ENCODE measurements around the gene PDE4D. TPM values are rescaled to one million over a fixed set of nuclear protein-coding genes. Genes with fewer than 3 reads are reported as not detected.
A peak's percentile ranks its signal among the peaks of the same experiment; 100 is the strongest.

The PDE4D gene
- total and polyA plus RNA-seq, 10 of the 15 experiments (the other 5 are each of a cell fraction or from before 2014, with no cell fraction given): 0.87 to 4.1 (median 2.2) TPM

DNA sequence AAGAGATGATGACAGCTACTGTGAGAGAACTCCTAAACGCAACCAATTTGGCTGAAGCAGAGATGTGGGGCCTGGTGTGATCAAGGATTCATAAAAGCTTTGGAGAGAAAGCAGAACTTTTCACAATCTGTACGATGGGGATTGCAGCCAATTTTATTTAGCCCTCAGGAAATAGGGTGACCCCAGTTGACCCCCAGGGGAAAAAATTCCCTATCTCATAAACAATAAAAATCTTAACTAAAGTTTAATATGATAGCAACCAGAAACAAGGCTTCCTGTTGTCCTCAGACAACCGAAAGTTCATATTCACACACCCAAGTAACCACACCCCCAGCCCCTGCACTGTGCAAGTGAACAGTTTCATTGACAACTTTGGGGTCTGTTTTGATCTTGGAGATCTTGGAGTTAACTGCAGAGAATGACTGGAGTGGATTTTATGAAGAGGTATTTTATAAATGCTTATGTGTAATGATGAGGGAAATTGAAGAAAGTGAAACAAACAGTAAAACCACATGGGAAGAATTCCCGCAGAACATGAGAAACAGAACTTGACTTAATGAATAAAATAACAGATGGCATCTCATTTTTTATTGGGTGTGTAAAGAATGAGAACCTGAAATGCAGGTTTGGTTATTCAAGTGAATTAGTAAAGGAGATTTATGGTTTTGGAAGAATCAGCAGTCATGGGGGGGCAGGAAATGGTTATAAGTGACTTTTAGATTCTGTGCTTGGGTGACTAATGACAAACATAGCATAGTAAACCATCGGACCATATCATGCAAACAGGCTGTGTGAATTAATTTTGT lies 94.5 kb downstream of the PDE4D start:
- peaks cover 11% of the 10 kb centered on the region; the same call in 1 of the 2 replicates for H3K4me1 ChIP-seq (ENCODE audit: control insufficient read depth, insufficient read depth, low read length)
- ChIA-PET CTCF (interaction anchor here (0.7 to 4.6 kb wide), 13 partner anchors 9 to 1868 kb away, joined by 3 to 39 read pairs (median 5); no protein-coding TSS in a partner anchor), SMC1A (ENCODE audit: uncharacterized antibody, unreplicated experiment) (interaction anchor here (0.7 to 2.1 kb wide), 9 partner anchors 9 to 659 kb away, joined by 3 to 9 read pairs (median 4); no protein-coding TSS in a partner anchor), POLR2A (no interaction called here), RAD21 (ENCODE audit: unreplicated experiment) (interaction anchor here (2.3 kb wide), 1 partner anchor 293 kb away, joined by 18 read pairs; no protein-coding TSS in a partner anchor)
- in situ Hi-C loops (cut with MboI): loop anchor here (5.0 to 10.0 kb wide), 2 partner anchors 412 to 614 kb away; no protein-coding TSS in a partner anchor
- H3K9ac ChIP-seq (ENCODE audit: control insufficient read depth, insufficient read depth, low read length): no peak overlapping the region
- no peaks in the 10 kb centered on the region for H3K27me3 ChIP-seq (replicated peaks in 1 of 2; ENCODE audit: control insufficient read depth in 2 of 2, insufficient read depth in 2 of 2, low read length in 1 of 2)
- DNase-seq (ENCODE audit: low read depth, low spot score) (peak; percentile 60), ATAC-seq (peak; percentile 89), FAIRE-seq (peak; percentile 89)
- no peak overlapping the region for H3K4me3 ChIP-seq
- intact Hi-C loops (cut with micrococcal nuclease; ENCODE audit: unreplicated experiment): no loop called here
- H3K9me3 ChIP-seq (replicated peaks; ENCODE audit: control insufficient read depth, insufficient read depth, low read length): no peaks in the 10 kb centered on the region
- H3K4me2 ChIP-seq (ENCODE audit: control insufficient read depth, insufficient read depth): peak overlapping the region; percentile 40; the same call in 1 of the 2 replicates
- no peak overlapping the region for H2AFZ ChIP-seq (ENCODE audit: control insufficient read depth, low read depth, low read length)
- H3K27ac ChIP-seq (ENCODE audit: control insufficient read depth, insufficient read depth): no peak overlapping the region
- WGBS (ENCODE audit: insufficient coverage, insufficient replicate concordance, low lambda C conversion rate, missing lambda C conversion rate): 3% methylated on average over 5 of the region's 5 CpGs
- no peaks in the 10 kb centered on the region for H4K20me1 ChIP-seq (ENCODE audit: control insufficient read depth, insufficient read depth)
- no TSS peak for BruUV-seq (replicated peaks)
- no peaks in the 10 kb centered on the region for H3K36me3 ChIP-seq (ENCODE audit: control insufficient read depth in 2 of 2, insufficient read depth in 2 of 2, low read length in 1 of 2)
- H3K79me2 ChIP-seq (ENCODE audit: control insufficient read depth, insufficient read depth, low read length): no peaks in the 10 kb centered on the region
- TF ChIP-seq NRF1 (conservative IDR thresholded peaks at IDR 0.05; ENCODE audit: low read depth, low read length) (no peak), ZBED1 (IDR thresholded peaks at IDR 0.05; ENCODE audit: borderline replicate concordance) (no peak), NFYB (IDR thresholded peaks at IDR 0.05; ENCODE audit: insufficient read depth, low read depth, low read length) (no peak), PAX5 (IDR thresholded peaks at IDR 0.05; ENCODE audit: borderline replicate concordance, low read depth, low read length) (peak; percentile 80), CHD1 (IDR thresholded peaks at IDR 0.05; ENCODE audit: low read depth, low read length) (no peak), NR2C2 (IDR thresholded peaks at IDR 0.05; ENCODE audit: borderline replicate concordance, control insufficient read depth, insufficient read length, low read depth) (no peak), RUNX3 (IDR thresholded peaks at IDR 0.05; ENCODE audit: low read length) (0 out of 2 replicates have a peak, but pooled peaks have one; percentile 11)
- TF ChIP-seq, protein P1, sequence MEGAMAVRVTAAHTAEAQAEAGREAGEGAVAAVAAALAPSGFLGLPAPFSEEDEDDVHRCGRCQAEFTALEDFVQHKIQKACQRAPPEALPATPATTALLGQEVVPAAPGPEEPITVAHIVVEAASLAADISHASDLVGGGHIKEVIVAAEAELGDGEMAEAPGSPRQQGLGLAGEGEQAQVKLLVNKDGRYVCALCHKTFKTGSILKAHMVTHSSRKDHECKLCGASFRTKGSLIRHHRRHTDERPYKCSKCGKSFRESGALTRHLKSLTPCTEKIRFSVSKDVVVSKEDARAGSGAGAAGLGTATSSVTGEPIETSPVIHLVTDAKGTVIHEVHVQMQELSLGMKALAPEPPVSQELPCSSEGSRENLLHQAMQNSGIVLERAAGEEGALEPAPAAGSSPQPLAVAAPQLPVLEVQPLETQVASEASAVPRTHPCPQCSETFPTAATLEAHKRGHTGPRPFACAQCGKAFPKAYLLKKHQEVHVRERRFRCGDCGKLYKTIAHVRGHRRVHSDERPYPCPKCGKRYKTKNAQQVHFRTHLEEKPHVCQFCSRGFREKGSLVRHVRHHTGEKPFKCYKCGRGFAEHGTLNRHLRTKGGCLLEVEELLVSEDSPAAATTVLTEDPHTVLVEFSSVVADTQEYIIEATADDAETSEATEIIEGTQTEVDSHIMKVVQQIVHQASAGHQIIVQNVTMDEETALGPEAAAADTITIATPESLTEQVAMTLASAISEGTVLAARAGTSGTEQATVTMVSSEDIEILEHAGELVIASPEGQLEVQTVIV (IDR thresholded peaks at IDR 0.05; ENCODE audit: borderline replicate concordance, partially characterized antibody): no peak
- TF ChIP-seq, protein P2, sequence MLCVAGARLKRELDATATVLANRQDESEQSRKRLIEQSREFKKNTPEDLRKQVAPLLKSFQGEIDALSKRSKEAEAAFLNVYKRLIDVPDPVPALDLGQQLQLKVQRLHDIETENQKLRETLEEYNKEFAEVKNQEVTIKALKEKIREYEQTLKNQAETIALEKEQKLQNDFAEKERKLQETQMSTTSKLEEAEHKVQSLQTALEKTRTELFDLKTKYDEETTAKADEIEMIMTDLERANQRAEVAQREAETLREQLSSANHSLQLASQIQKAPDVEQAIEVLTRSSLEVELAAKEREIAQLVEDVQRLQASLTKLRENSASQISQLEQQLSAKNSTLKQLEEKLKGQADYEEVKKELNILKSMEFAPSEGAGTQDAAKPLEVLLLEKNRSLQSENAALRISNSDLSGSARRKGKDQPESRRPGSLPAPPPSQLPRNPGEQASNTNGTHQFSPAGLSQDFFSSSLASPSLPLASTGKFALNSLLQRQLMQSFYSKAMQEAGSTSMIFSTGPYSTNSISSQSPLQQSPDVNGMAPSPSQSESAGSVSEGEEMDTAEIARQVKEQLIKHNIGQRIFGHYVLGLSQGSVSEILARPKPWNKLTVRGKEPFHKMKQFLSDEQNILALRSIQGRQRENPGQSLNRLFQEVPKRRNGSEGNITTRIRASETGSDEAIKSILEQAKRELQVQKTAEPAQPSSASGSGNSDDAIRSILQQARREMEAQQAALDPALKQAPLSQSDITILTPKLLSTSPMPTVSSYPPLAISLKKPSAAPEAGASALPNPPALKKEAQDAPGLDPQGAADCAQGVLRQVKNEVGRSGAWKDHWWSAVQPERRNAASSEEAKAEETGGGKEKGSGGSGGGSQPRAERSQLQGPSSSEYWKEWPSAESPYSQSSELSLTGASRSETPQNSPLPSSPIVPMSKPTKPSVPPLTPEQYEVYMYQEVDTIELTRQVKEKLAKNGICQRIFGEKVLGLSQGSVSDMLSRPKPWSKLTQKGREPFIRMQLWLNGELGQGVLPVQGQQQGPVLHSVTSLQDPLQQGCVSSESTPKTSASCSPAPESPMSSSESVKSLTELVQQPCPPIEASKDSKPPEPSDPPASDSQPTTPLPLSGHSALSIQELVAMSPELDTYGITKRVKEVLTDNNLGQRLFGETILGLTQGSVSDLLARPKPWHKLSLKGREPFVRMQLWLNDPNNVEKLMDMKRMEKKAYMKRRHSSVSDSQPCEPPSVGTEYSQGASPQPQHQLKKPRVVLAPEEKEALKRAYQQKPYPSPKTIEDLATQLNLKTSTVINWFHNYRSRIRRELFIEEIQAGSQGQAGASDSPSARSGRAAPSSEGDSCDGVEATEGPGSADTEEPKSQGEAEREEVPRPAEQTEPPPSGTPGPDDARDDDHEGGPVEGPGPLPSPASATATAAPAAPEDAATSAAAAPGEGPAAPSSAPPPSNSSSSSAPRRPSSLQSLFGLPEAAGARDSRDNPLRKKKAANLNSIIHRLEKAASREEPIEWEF (IDR thresholded peaks at IDR 0.05; ENCODE audit: insufficient replicate concordance, low read depth, low read length): peak; percentile 30
- TF ChIP-seq, protein P3, sequence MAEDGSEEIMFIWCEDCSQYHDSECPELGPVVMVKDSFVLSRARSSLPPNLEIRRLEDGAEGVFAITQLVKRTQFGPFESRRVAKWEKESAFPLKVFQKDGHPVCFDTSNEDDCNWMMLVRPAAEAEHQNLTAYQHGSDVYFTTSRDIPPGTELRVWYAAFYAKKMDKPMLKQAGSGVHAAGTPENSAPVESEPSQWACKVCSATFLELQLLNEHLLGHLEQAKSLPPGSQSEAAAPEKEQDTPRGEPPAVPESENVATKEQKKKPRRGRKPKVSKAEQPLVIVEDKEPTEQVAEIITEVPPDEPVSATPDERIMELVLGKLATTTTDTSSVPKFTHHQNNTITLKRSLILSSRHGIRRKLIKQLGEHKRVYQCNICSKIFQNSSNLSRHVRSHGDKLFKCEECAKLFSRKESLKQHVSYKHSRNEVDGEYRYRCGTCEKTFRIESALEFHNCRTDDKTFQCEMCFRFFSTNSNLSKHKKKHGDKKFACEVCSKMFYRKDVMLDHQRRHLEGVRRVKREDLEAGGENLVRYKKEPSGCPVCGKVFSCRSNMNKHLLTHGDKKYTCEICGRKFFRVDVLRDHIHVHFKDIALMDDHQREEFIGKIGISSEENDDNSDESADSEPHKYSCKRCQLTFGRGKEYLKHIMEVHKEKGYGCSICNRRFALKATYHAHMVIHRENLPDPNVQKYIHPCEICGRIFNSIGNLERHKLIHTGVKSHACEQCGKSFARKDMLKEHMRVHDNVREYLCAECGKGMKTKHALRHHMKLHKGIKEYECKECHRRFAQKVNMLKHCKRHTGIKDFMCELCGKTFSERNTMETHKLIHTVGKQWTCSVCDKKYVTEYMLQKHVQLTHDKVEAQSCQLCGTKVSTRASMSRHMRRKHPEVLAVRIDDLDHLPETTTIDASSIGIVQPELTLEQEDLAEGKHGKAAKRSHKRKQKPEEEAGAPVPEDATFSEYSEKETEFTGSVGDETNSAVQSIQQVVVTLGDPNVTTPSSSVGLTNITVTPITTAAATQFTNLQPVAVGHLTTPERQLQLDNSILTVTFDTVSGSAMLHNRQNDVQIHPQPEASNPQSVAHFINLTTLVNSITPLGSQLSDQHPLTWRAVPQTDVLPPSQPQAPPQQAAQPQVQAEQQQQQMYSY (CRISPR knock-in tag; IDR thresholded peaks at IDR 0.05): no peak

All from GM12878 (cell line).